Mesenchymal stem cell (in vitro differentiated cells and primary cell): Measurements from ENCODE around the gene TIAM2.
A peak's percentile ranks its signal among the peaks of the same experiment; 100 is the strongest.

Experiments used
- DNase-seq: peaks from one replicate; pipeline ENCODE4 v3.0.0-alpha.2; 2013
- H2AFZ ChIP-seq: one replicate; pipeline ENCODE4 v1.6.1; 2013; ENCODE audit warnings: low read depth, mild to moderate bottlenecking, control low read depth, inconsistent platforms, low read length, moderate library complexity
- H2AK5ac ChIP-seq: 2 replicates; pipeline ENCODE4 v1.6.1; 2013; ENCODE audit warnings: low read length, moderate library complexity, mild to moderate bottlenecking, inconsistent platforms; ENCODE audit not compliant: severe bottlenecking
- H2BK120ac ChIP-seq: one replicate; pipeline ENCODE4 v1.6.1; 2013; ENCODE audit warnings: low read depth, mild to moderate bottlenecking, inconsistent platforms, low read length, moderate library complexity
- H2BK12ac ChIP-seq, 2 experiments: one replicate each; pipeline ENCODE4 v1.6.1; 2013; ENCODE audit warnings: inconsistent platforms in 2 of 2, low read length in 2 of 2, mild to moderate bottlenecking in 2 of 2, moderate library complexity in 2 of 2, control low read depth in 1 of 2
- H2BK15ac ChIP-seq: one replicate; pipeline ENCODE4 v1.6.1; 2013; ENCODE audit warnings: mild to moderate bottlenecking, low read depth, inconsistent platforms; ENCODE audit not compliant: poor library complexity, severe bottlenecking
- H2BK5ac ChIP-seq: 2 replicates; pipeline ENCODE4 v1.6.1; 2013; ENCODE audit warnings: low read depth, mild to moderate bottlenecking, low read length, control low read depth, inconsistent platforms; ENCODE audit not compliant: poor library complexity, severe bottlenecking
- H3K14ac ChIP-seq, 2 experiments: one replicate each; pipeline ENCODE4 v1.6.1; 2013; ENCODE audit warnings: inconsistent platforms in 2 of 2, low read length in 2 of 2, control low read depth in 1 of 2, mild to moderate bottlenecking in 1 of 2, moderate library complexity in 1 of 2
- H3K18ac ChIP-seq, 2 experiments: one replicate each; pipeline ENCODE4 v1.6.1; 2013; ENCODE audit warnings: inconsistent platforms in 2 of 2, low read length in 2 of 2, control low read depth in 1 of 2, low read depth in 1 of 2, mild to moderate bottlenecking in 1 of 2
- H3K23ac ChIP-seq, 2 experiments: one replicate each; pipeline ENCODE4 v1.6.1; 2013; ENCODE audit warnings: inconsistent platforms in 2 of 2, low read length in 2 of 2, mild to moderate bottlenecking in 2 of 2, moderate library complexity in 2 of 2, control low read depth in 1 of 2
- H3K27ac ChIP-seq: 2 replicates; pipeline ENCODE4 v1.5.1; 2013; ENCODE audit warnings: mild to moderate bottlenecking, moderate library complexity, low read length, control low read depth, inconsistent platforms; ENCODE audit not compliant: poor library complexity, severe bottlenecking
- H3K27me3 ChIP-seq, 2 experiments: 2 replicates each; pipeline versions ENCODE4 v1.6.1 to v1.7.0; 2013; ENCODE audit warnings: low read length in 2 of 2, mild to moderate bottlenecking in 2 of 2, moderate library complexity in 2 of 2, control low read depth in 1 of 2, inconsistent platforms in 1 of 2; ENCODE audit not compliant: control insufficient read depth in 1 of 2, insufficient read depth in 1 of 2
- H3K36me3 ChIP-seq, 2 experiments: 2 replicates each; pipeline versions ENCODE4 v1.6.1 to v1.7.0; 2013; ENCODE audit warnings: low read length in 2 of 2, control low read depth in 1 of 2, inconsistent platforms in 1 of 2, low read depth in 1 of 2, mild to moderate bottlenecking in 1 of 2; ENCODE audit not compliant: insufficient read depth in 2 of 2, control insufficient read depth in 1 of 2
- H3K4ac ChIP-seq, 2 experiments: one replicate each; pipeline ENCODE4 v1.6.1; 2013; ENCODE audit warnings: inconsistent platforms in 2 of 2, low read length in 2 of 2, mild to moderate bottlenecking in 2 of 2, moderate library complexity in 2 of 2, control low read depth in 1 of 2, low read depth in 1 of 2
- H3K4me1 ChIP-seq: 2 replicates; pipeline ENCODE4 v1.6.1; 2013; ENCODE audit warnings: low read depth, low read length, control low read depth; ENCODE audit not compliant: control insufficient read depth, insufficient read depth
- H3K4me2 ChIP-seq: 2 replicates; pipeline ENCODE4 v1.6.1; 2013; ENCODE audit warnings: low read length, mild to moderate bottlenecking, inconsistent platforms; ENCODE audit not compliant: poor library complexity, severe bottlenecking
- H3K4me3 ChIP-seq, 2 experiments: 2 replicates each; pipeline versions ENCODE4 v1.5.1 to v1.7.0; 2013; ENCODE audit warnings: low read length in 2 of 2, mild to moderate bottlenecking in 2 of 2, control low read depth in 1 of 2, low read depth in 1 of 2; ENCODE audit not compliant: insufficient read depth in 1 of 2
- H3K79me1 ChIP-seq: replicated peaks from 2 replicates; pipeline ENCODE4 v1.6.1; 2013; ENCODE audit warnings: mild to moderate bottlenecking, control low read depth, low read length, inconsistent platforms; ENCODE audit not compliant: poor library complexity, severe bottlenecking
- H3K9ac ChIP-seq: 2 replicates; pipeline ENCODE4 v1.7.0; 2013; ENCODE audit warnings: mild to moderate bottlenecking, low read length, moderate library complexity
- H3K9me3 ChIP-seq: 2 replicates; pipeline ENCODE4 v1.7.0; 2013; ENCODE audit warnings: mild to moderate bottlenecking, low read length; ENCODE audit not compliant: control insufficient read depth
- H4K8ac ChIP-seq: one replicate; pipeline ENCODE4 v1.6.1; 2013; ENCODE audit warnings: inconsistent platforms, mild to moderate bottlenecking, low read length, moderate library complexity
- H4K91ac ChIP-seq: one replicate; pipeline ENCODE4 v1.6.1; 2013; ENCODE audit warnings: mild to moderate bottlenecking, low read length, inconsistent platforms
- WGBS: methylation state at CpG from one replicate; pipeline ENCODE4 v1.1.7; 2013; ENCODE audit warnings: mixed read lengths; 5-methylcytosine and 5-hydroxymethylcytosine counted together

The TIAM2 gene

GRCh38 chr6:155241966-155242365 lies 246.9 kb downstream of the TIAM2 start:
- WGBS: 92% methylated on average over 8 of the region's 8 CpGs
- Histone ChIP-seq H3K4me3 (no peak overlapping the region), H3K27ac (no peak overlapping the region), H2AFZ (no peak overlapping the region), H3K27me3 (no peaks in the 10 kb centered on the region), H3K36me3 (no peaks in the 10 kb centered on the region), H3K4me2 (no peak overlapping the region), H2BK5ac (no peak overlapping the region), H3K14ac (no peak overlapping the region), H4K91ac (no peak overlapping the region), H3K4me1 (peaks cover 2% of the 10 kb centered on the region), H2BK12ac (no peak overlapping the region), H3K4ac (no peak overlapping the region), H3K9me3 (no peaks in the 10 kb centered on the region), H3K18ac (no peak overlapping the region), H3K79me1 (no peaks in the 10 kb centered on the region), H3K23ac (no peak overlapping the region), H3K9ac (no peak overlapping the region), H2BK15ac (peak overlapping the region; percentile 49), H2AK5ac (no peak overlapping the region), H4K8ac (no peak overlapping the region), H2BK120ac (no peak overlapping the region)
- no peak for DNase-seq

GRCh38 chr6:155244434-155244833 lies 249.3 kb downstream of the TIAM2 start:
- Histone ChIP-seq H2AFZ (no peak overlapping the region), H3K27me3 (no peaks in the 10 kb centered on the region), H3K4me2 (no peak overlapping the region), H3K9me3 (no peaks in the 10 kb centered on the region), H2BK120ac (no peak overlapping the region), H3K23ac (no peak overlapping the region), H3K79me1 (no peaks in the 10 kb centered on the region), H3K9ac (no peak overlapping the region), H3K14ac (no peak overlapping the region), H3K27ac (no peak overlapping the region), H2BK15ac (no peak overlapping the region), H3K4ac (no peak overlapping the region), H2AK5ac (no peak overlapping the region), H2BK5ac (no peak overlapping the region), H2BK12ac (no peak overlapping the region), H3K4me3 (no peak overlapping the region), H4K8ac (no peak overlapping the region), H3K4me1 (peaks cover 6% of the 10 kb centered on the region), H3K18ac (no peak overlapping the region), H3K36me3 (peaks cover 0 to 3% of the 10 kb centered on the region in 2 experiments), H4K91ac (no peak overlapping the region)
- DNase-seq: no peak
- 96% methylated on average over 4 of the region's 4 CpGs for WGBS

GRCh38 chr6:155245193-155245592 lies 250.1 kb downstream of the TIAM2 start:
- Histone ChIP-seq H3K4ac (no peak overlapping the region), H3K36me3 (peaks cover 0 to 9% of the 10 kb centered on the region in 2 experiments), H3K4me3 (no peak overlapping the region)

GRCh38 chr6:155245831-155246230 lies 250.7 kb downstream of the TIAM2 start:
- Histone ChIP-seq H2AFZ (no peak overlapping the region), H3K79me1 (no peaks in the 10 kb centered on the region), H3K9ac (no peak overlapping the region), H3K27me3 (no peaks in the 10 kb centered on the region), H3K4me2 (no peak overlapping the region), H3K18ac (no peak overlapping the region), H3K9me3 (no peaks in the 10 kb centered on the region), H3K27ac (no peak overlapping the region), H3K4me3 (no peak overlapping the region), H3K4me1 (peaks cover 6% of the 10 kb centered on the region), H3K14ac (no peak overlapping the region), H3K23ac (no peak overlapping the region), H3K4ac (no peak overlapping the region), H2BK120ac (no peak overlapping the region), H4K8ac (no peak overlapping the region), H4K91ac (no peak overlapping the region), H2BK12ac (no peak overlapping the region), H3K36me3 (peaks cover 0 to 15% of the 10 kb centered on the region in 2 experiments), H2AK5ac (no peak overlapping the region), H2BK5ac (no peak overlapping the region), H2BK15ac (no peak overlapping the region)
- no peak for DNase-seq
- 95% methylated on average over 3 of the region's 3 CpGs for WGBS

More at GRCh38 chr6:155245193-155245592, 250.1 kb downstream of the TIAM2 start:
- H3K4me2 ChIP-seq: no peak overlapping the region
- no peak overlapping the region for H2BK5ac ChIP-seq
- no peak for DNase-seq
- H3K27ac ChIP-seq: no peak overlapping the region
- H2AFZ ChIP-seq: no peak overlapping the region
- no peak overlapping the region for H3K23ac ChIP-seq
- no peak overlapping the region for H4K8ac ChIP-seq
- H3K4me1 ChIP-seq: peaks cover 6% of the 10 kb centered on the region
- H4K91ac ChIP-seq: no peak overlapping the region
- no peak overlapping the region for H3K18ac ChIP-seq
- no peak overlapping the region for H3K14ac ChIP-seq
- no peak overlapping the region for H2BK15ac ChIP-seq
- no peak overlapping the region for H2BK120ac ChIP-seq
- H3K9ac ChIP-seq: no peak overlapping the region
- H2AK5ac ChIP-seq: no peak overlapping the region
- H3K9me3 ChIP-seq: no peaks in the 10 kb centered on the region
- H3K79me1 ChIP-seq: no peaks in the 10 kb centered on the region
- peak overlapping the region in 1 of 2 experiments; percentile 15 for H2BK12ac ChIP-seq
- 97% methylated on average over 7 of the region's 7 CpGs for WGBS
- H3K27me3 ChIP-seq: no peaks in the 10 kb centered on the region
